Hepatocyte (in vitro differentiated cells): Measurements from ENCODE around the gene SPSB1. TPM values are rescaled to one million over a fixed set of nuclear protein-coding genes. Genes with fewer than 3 reads are reported as not detected.
"Not testable (repeated sequence)": the region's sequence is repeated elsewhere in the genome, so short reads cannot be mapped to it uniquely, and the experiment has no call there.

Experiments used
- DNase-seq: peaks from one replicate; pipeline ENCODE4 v3.0.0-alpha.2; 2016; ENCODE audit warnings: low spot score
- H2AFZ ChIP-seq: fragments of 200-600 bp; sonication (generic); 2 replicates; pipeline ENCODE4 v1.6.0; 2016; ENCODE audit warnings: antibody characterized with exemption, mild to moderate bottlenecking
- H3K27ac ChIP-seq: fragments of 200-600 bp; sonication (generic); 2 replicates; pipeline ENCODE4 v1.5.1; 2016; ENCODE audit warnings: mild to moderate bottlenecking
- H3K27me3 ChIP-seq: fragments of 200-600 bp; sonication (generic); 2 replicates; pipeline ENCODE4 v1.6.1; 2016
- H3K36me3 ChIP-seq: fragments of 200-600 bp; sonication (generic); replicated peaks from 2 replicates; pipeline ENCODE4 v1.5.1; 2016; ENCODE audit warnings: low read depth; ENCODE audit not compliant: insufficient read depth
- H3K4me1 ChIP-seq: fragments of 200-600 bp; sonication (generic); 2 replicates; pipeline ENCODE4 v1.5.1; 2016; ENCODE audit warnings: mild to moderate bottlenecking, moderate library complexity; ENCODE audit not compliant: insufficient read depth
- H3K4me2 ChIP-seq: fragments of 200-600 bp; sonication (generic); 2 replicates; pipeline ENCODE4 v1.6.0; 2016
- H3K4me3 ChIP-seq: fragments of 200-600 bp; sonication (generic); 2 replicates; pipeline ENCODE4 v1.5.1; 2016; ENCODE audit warnings: mild to moderate bottlenecking
- H3K79me2 ChIP-seq: fragments of 200-600 bp; sonication (generic); 2 replicates; pipeline ENCODE4 v1.6.0; 2017; ENCODE audit warnings: mild to moderate bottlenecking
- H3K9me2 ChIP-seq: fragments of 200-600 bp; sonication (generic); replicated peaks from 2 replicates; pipeline ENCODE4 v1.6.0; 2017; ENCODE audit warnings: mild to moderate bottlenecking; ENCODE audit not compliant: insufficient read depth
- H3K9me3 ChIP-seq: fragments of 200-600 bp; sonication (generic); 2 replicates; pipeline ENCODE4 v1.5.1; 2016; ENCODE audit warnings: low read depth, mild to moderate bottlenecking
- H4K20me1 ChIP-seq: fragments of 200-600 bp; sonication (generic); 2 replicates; pipeline ENCODE4 v1.6.0; 2016; ENCODE audit warnings: mild to moderate bottlenecking; ENCODE audit not compliant: insufficient read depth, poor library complexity, severe bottlenecking
- EZH2 ChIP-seq: fragments of 200-600 bp; sonication (generic); IDR thresholded peaks from 2 replicates; pipeline ENCODE4 v1.6.1; 2016; ENCODE audit warnings: antibody characterized with exemption, mild to moderate bottlenecking, borderline replicate concordance
- EZH2phosphoT487 ChIP-seq: fragments of 200-600 bp; sonication (generic); IDR thresholded peaks from one replicate; pipeline ENCODE4 v1.6.1; 2018; ENCODE audit warnings: antibody characterized with exemption, mild to moderate bottlenecking, low read depth, moderate library complexity; ENCODE audit not compliant: unreplicated experiment, severe bottlenecking
- WGBS: methylation state at CpG from one replicate; pipeline ENCODE4 v1.1.6; 2016; ENCODE audit warnings: low lambda C conversion rate; ENCODE audit errors: missing lambda C conversion rate; 5-methylcytosine and 5-hydroxymethylcytosine counted together
- polyA plus RNA-seq: library from polyadenylated mRNA; unstranded; fragments of >200 nt; fragmentation: Nextera tagmentation; extraction: Ambion mirVana; gene quantifications from 2 replicates; pipeline ENCODE4 v1.2.1, GENCODE V29; 2016
- total RNA-seq: library from RNA; depleted of rRNA; stranded (reverse); fragments of >200 nt; gene quantifications from 2 replicates; pipeline ENCODE4 v1.2.3, GENCODE V29; 2014
- TF ChIP-seq, protein P1 (sequence below): fragments of 200-600 bp; sonication (generic); IDR thresholded peaks from 2 replicates; pipeline ENCODE4 v1.5.1; 2016; ENCODE audit warnings: antibody characterized with exemption, mild to moderate bottlenecking; ENCODE audit not compliant: poor library complexity

Gene SPSB1
- total and polyA plus RNA-seq, 2 experiments from 2014 or later = 61.3 to 102 TPM

DNA sequence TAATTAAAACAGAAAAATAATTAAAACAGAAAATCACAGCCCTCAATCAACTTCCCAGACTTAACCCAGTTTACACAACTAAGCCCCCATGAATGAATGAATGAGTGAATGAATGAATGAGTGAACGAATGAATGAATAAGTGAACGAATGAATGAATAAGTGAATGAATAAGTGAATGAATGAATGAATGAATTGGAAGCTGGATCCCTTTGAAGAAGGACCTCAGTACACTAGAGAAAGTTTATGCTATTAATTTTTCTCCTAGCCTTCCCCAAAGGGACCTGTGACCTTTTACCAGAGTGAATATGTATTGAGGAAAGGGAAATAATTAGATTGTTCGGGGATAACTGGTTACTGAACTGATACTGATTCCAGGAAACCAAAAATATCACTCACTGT, 5.6 kb downstream of the SPSB1 start:
- Histone ChIP-seq H3K36me3 (no peaks in the 10 kb centered on the region), H3K9me3 (no peaks in the 10 kb centered on the region), H3K4me2 (peak overlapping the region; percentile 82), H4K20me1 (peaks cover 68% of the 10 kb centered on the region), H3K9me2 (no peaks in the 10 kb centered on the region), H3K4me1 (peaks cover 52% of the 10 kb centered on the region), H3K4me3 (no peak overlapping the region), H3K27me3 (no peaks in the 10 kb centered on the region), H3K27ac (peak overlapping the region; percentile 63), H2AFZ (no peak overlapping the region), H3K79me2 (peaks cover 97% of the 10 kb centered on the region)
- no peak for DNase-seq
- 47% methylated on average over 3 of the region's 3 CpGs for WGBS
- TF ChIP-seq, protein P1, sequence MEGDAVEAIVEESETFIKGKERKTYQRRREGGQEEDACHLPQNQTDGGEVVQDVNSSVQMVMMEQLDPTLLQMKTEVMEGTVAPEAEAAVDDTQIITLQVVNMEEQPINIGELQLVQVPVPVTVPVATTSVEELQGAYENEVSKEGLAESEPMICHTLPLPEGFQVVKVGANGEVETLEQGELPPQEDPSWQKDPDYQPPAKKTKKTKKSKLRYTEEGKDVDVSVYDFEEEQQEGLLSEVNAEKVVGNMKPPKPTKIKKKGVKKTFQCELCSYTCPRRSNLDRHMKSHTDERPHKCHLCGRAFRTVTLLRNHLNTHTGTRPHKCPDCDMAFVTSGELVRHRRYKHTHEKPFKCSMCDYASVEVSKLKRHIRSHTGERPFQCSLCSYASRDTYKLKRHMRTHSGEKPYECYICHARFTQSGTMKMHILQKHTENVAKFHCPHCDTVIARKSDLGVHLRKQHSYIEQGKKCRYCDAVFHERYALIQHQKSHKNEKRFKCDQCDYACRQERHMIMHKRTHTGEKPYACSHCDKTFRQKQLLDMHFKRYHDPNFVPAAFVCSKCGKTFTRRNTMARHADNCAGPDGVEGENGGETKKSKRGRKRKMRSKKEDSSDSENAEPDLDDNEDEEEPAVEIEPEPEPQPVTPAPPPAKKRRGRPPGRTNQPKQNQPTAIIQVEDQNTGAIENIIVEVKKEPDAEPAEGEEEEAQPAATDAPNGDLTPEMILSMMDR = no peak
- TF ChIP-seq EZH2phosphoT487 (no peak), EZH2 (no peak)

DNA sequence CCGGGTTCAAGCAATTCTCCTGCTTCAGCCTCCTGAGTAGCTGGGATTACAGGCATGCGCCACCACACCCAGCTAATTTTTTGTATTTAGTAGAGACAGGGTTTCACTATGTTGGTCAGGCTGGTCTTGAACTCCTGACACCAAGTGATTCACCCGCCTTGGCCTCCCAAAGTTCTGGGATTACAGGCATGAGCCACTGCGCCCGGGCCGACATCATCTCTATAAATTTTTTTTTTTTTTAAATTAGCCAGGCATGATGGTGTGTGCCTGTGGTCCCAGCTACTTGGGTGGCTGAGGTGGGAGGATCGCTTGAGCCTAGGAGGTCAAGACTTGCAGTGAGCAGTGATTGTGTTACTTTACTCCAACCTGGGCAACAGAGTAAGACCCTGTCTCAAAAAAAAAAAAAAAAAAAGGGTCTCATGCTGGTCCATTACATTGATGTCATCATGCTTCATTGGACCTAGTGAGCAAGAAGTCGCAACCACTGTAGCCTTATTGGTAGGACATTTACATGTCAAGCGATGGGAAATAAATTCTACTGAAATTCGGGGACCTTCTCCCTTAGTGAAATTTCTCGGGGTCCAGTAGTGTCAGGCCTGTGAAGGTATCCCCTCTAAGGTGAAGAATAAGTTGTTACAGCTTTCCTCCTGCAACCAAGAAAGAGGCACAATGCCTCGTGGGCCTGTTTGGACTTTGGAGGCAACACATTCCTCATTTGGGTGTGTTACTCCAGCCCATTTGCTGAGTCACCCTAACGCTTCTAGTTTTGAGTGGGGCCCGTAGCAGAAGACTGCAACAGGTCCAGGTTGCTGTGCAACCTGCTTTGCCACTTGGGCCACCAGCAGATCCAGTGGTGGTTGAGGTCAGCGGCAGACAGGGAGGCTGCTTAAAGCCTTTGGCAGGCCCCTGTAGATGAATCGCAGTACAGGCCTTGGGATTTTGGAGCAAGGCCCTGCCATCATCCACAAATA, 7.2 kb downstream of the SPSB1 start:
- peak; percentile 78 for DNase-seq
- H3K9me2 ChIP-seq, H2AFZ ChIP-seq, H3K4me3 ChIP-seq, H3K9me3 ChIP-seq, H3K27me3 ChIP-seq, H3K36me3 ChIP-seq: not testable (repeated sequence)
- peak overlapping the region; percentile 93 for H3K27ac ChIP-seq
- peaks cover 72% of the 10 kb centered on the region for H4K20me1 ChIP-seq
- WGBS = 85% methylated on average over 16 of the region's 16 CpGs
- peaks cover 54% of the 10 kb centered on the region for H3K4me1 ChIP-seq
- peaks cover 97% of the 10 kb centered on the region for H3K79me2 ChIP-seq
- H3K4me2 ChIP-seq = peak overlapping the region; percentile 48

DNA sequence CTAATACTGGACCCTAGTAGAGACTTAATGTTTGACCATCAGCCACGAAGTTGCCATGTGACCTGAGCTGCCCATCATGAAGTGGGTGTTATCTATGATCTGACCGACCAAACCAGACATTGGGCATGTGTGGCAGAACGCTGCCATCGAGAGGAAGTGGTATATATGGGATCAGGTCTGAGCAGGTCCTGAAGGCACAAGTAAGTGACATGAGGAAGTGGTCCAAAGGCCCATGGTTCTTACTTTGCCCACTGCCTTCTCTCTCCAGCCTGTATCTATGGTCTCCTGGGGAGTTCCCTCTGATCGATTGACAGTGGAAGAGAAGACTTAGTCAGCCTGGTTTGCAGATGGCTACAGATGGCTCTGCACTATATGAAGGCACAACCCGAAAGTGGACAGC, 7.9 kb downstream of the SPSB1 start:
- H2AFZ ChIP-seq = no peak overlapping the region
- H3K27me3 ChIP-seq = no peaks in the 10 kb centered on the region
- no peak for TF ChIP-seq EZH2
- TF ChIP-seq EZH2phosphoT487 = no peak
- TF ChIP-seq, protein P1 = no peak
- H3K27ac ChIP-seq = peak overlapping the region; percentile 93
- WGBS = 96% methylated on average over 6 of the region's 6 CpGs
- no peaks in the 10 kb centered on the region for H3K9me2 ChIP-seq
- no peak overlapping the region for H3K4me3 ChIP-seq
- no peaks in the 10 kb centered on the region for H3K9me3 ChIP-seq
- DNase-seq = no peak
- peak overlapping the region; percentile 48 for H3K4me2 ChIP-seq
- peaks cover 72% of the 10 kb centered on the region for H4K20me1 ChIP-seq
- H3K79me2 ChIP-seq = peaks cover 97% of the 10 kb centered on the region
- peaks cover 47% of the 10 kb centered on the region for H3K4me1 ChIP-seq
- H3K36me3 ChIP-seq = no peaks in the 10 kb centered on the region
